IPS-20b (cell line): Measurements from ENCODE around the gene EBI3.
A peak's percentile ranks its signal among the peaks of the same experiment; 100 is the strongest.
"Not testable (repeated sequence)": the region's sequence is repeated elsewhere in the genome, so short reads cannot be mapped to it uniquely, and the experiment has no call there.

Experiments
- H3K27ac ChIP-seq: one replicate; pipeline ENCODE4 v1.5.1; 2013; ENCODE audit warnings: low read length
- H3K27me3 ChIP-seq: 2 replicates; pipeline ENCODE4 v1.6.1; 2013; ENCODE audit warnings: mild to moderate bottlenecking, low read length, inconsistent platforms; ENCODE audit not compliant: insufficient read depth
- H3K36me3 ChIP-seq: 2 replicates; pipeline ENCODE4 v1.6.1; 2013; ENCODE audit warnings: low read depth, mild to moderate bottlenecking, inconsistent platforms, low read length, moderate library complexity; ENCODE audit not compliant: insufficient read depth
- H3K4me1 ChIP-seq: 2 replicates; pipeline ENCODE4 v1.6.1; 2013; ENCODE audit warnings: mild to moderate bottlenecking, control low read depth, inconsistent platforms, low read length, moderate library complexity; ENCODE audit not compliant: insufficient read depth
- H3K4me3 ChIP-seq: 2 replicates; pipeline ENCODE4 v1.5.1; 2013; ENCODE audit warnings: mild to moderate bottlenecking, low read length, inconsistent platforms
- H3K9ac ChIP-seq: 2 replicates; pipeline ENCODE4 v1.6.1; 2013; ENCODE audit warnings: low read depth, mild to moderate bottlenecking, inconsistent platforms, low read length, moderate library complexity
- H3K9me3 ChIP-seq: 2 replicates; pipeline ENCODE4 v1.6.1; 2013; ENCODE audit warnings: mild to moderate bottlenecking, low read depth, low read length, inconsistent platforms; ENCODE audit not compliant: insufficient read depth

The EBI3 gene

DNA sequence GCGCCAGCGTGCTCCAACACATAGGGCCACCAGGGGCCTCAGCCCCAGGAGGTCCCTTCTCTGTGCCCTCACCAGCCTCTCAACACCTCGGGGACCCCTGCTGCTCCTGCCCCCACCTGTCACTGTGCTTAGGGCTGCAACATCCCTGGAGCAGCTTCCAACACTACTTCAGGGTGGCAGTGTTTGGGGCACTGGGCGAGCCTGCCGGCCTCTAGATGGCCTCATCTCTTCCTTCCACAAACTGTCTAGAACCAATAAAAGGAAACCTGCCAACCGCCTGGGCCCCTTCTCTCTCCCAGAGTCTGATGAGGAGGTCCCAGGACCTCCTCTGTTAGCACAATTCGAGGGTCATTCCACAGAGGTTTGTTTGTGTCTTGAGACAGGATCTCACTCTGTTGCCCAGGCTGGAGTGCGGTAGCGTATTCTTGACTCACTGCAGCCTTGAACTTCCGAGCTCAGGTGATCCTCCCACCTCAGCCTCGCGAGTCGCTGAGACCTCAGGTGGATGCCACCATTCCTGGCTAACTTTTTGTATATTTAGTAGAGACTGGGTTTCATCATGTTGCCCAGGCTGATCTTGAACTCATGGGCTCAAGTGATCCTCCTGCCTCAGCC, 39.6 kb downstream of the EBI3 start:
- no peaks in the 10 kb centered on the region for H3K27me3 ChIP-seq
- H3K4me3 ChIP-seq: no peak overlapping the region
- no peaks in the 10 kb centered on the region for H3K4me1 ChIP-seq
- no peak overlapping the region for H3K27ac ChIP-seq
- H3K36me3 ChIP-seq: peaks cover 30% of the 10 kb centered on the region
- no peaks in the 10 kb centered on the region for H3K9me3 ChIP-seq
- no peak overlapping the region for H3K9ac ChIP-seq

DNA sequence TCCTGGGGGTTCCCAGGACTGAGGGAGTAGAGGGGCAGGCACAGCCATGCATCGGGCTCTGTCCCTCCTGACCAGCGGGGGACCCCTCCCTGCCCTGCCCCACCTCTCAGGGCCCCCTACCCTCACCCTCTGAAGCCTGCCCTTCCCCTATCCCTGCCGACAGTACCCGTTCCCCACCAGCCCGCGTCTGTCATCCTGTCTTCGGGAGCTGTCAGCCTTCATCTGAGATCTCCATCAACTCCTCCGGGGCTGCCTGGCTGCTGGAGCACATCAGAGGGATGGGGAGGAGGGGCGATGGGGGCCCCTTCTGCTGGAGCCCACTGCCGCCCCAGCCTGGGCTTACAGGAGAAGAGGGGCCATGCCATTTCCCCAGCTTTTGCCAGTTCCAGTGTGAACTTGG, 43.6 kb downstream of the EBI3 start:
- Histone ChIP-seq H3K4me1 (no peaks in the 10 kb centered on the region), H3K27ac (no peak overlapping the region), H3K27me3 (peaks cover 3% of the 10 kb centered on the region)

DNA sequence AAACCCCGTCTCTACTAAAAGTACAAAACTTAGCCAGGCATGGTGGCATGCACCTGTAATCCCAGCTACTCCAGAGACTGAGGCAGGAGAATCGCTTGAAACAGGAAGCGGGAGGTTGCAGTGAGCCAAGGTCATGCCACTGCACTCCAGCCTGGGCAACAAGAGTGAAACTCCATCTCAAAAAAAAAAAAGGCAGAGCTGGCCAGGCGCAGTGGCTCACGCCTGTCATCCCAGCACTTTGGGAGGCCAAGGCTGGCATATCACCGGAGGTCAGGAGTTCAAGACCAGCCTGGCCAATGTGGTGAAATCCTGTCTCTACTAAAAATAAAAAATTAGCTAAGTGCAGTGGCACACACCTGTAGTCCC, 45.0 kb downstream of the EBI3 start:
- not testable (repeated sequence) for H3K36me3 ChIP-seq, H3K4me3 ChIP-seq, H3K27ac ChIP-seq, H3K4me1 ChIP-seq, H3K9ac ChIP-seq, H3K9me3 ChIP-seq
- H3K27me3 ChIP-seq: peaks cover 14% of the 10 kb centered on the region

More for the DNA sequence above, 43.6 kb downstream of the EBI3 start:
- Histone ChIP-seq H3K9ac (no peak overlapping the region), H3K9me3 (no peaks in the 10 kb centered on the region), H3K4me3 (no peak overlapping the region), H3K36me3 (peaks cover 13% of the 10 kb centered on the region)

DNA sequence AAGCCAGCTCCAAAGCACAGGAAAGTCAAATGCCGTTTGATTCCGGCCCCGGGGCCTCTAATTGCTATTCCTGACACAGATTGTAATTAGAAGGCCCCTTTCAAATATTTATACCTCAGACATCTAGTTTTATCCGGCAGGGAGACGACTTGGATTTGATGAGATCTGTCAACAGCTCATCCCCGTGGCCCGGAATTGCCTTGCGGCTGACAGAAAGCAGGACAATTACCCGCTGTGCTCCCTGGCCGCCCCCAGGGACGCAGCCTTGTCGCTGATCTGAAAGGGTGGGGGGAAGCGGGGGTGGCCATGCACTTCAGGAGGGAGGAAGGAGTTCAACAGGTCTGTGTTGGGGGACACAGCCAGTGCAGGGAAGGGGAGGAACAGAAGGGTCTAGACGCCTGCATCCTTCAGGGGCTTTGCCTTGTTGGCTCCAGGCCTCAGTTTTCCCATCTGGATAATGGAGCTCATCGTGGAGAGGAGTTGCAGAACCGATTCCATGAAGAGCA, 47.9 kb downstream of the EBI3 start:
- no peak overlapping the region for H3K4me3 ChIP-seq
- H3K27me3 ChIP-seq: peaks cover 44% of the 10 kb centered on the region
- no peak overlapping the region for H3K27ac ChIP-seq
- no peaks in the 10 kb centered on the region for H3K4me1 ChIP-seq
- H3K9ac ChIP-seq: no peak overlapping the region
- H3K36me3 ChIP-seq: no peaks in the 10 kb centered on the region
- no peaks in the 10 kb centered on the region for H3K9me3 ChIP-seq

DNA sequence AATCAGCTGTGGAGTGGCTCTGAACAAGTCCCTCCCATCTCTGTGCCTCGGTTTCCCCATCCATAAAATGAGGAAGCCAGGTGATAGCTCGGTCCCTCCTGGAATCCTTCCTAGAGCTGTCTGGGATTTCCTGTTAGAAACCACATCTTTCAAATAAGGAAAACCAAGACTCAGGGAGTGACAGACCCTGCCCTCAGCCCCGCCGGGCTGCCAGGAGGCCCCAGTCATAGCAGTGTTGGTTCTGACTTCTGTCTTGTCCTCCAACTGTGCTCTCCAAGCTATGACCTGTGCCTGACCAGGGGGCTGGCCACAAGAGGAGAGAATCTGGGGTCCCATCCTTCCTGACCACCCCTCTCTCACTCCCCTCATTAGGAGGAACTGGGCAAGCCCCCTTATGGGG, 48.7 kb downstream of the EBI3 start:
- Histone ChIP-seq H3K36me3 (no peaks in the 10 kb centered on the region), H3K4me3 (no peak overlapping the region), H3K9ac (no peak overlapping the region), H3K9me3 (no peaks in the 10 kb centered on the region), H3K27me3 (peaks cover 49% of the 10 kb centered on the region), H3K4me1 (no peaks in the 10 kb centered on the region), H3K27ac (no peak overlapping the region)

DNA sequence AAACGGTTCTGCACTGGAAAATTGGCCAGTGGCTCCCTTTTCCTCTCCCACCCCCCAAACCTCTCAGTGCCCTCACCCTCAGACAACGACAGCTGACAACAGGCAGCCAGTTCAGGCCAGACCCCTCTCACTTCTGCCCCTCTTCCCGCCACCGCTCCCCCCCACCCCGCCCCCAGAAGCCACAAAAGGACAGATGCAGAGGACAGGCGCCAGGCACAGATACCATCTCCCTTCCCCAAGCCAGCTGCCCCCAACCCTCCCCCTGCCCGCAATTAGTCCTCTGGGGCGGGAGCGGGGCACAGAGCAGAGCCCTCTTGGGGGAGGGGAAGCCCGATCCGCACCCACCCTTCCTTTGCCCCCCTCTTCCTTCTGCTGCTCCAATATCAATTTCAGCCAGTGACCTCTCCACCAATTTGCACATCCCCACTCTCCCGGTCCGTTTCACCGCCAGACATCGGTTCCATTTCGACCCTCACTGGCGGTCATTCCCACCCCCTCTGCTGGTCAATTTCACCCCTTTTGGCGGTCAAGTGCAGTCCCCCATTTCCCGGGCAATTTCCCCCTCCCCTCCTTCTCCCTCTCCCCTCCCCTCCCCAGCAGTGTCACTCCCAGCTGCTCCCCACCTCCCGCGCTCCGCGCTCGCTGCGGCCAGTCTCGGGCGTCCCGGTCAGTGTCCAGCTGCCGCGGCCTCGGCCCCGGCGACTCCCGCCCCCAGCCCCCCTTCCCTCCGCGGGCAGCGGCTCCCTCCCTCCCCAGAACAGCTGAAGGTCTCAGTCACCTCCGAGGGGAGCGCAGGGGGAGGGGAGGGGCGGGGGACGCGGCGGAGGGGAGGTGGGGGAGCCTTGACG, 49.3 kb downstream of the EBI3 start, which contains the start of gene SHD:
Gene SHD, plus strand, starts transcription at position 848 of the 848 bp plus-strand sequence. CDS start 798 bp downstream, outside the sequence.
- no peaks in the 10 kb centered on the region for H3K36me3 ChIP-seq
- no peaks in the 10 kb centered on the region for H3K9me3 ChIP-seq
- H3K4me1 ChIP-seq: no peaks in the 10 kb centered on the region
- H3K4me3 ChIP-seq: peak within 1 kb of the TSS; percentile 70
- H3K27ac ChIP-seq: no peak within 1 kb of the TSS
- H3K9ac ChIP-seq: no peak within 1 kb of the TSS; the same call in 1 of the 2 replicates
- peaks cover 51% of the 10 kb centered on the region for H3K27me3 ChIP-seq

DNA sequence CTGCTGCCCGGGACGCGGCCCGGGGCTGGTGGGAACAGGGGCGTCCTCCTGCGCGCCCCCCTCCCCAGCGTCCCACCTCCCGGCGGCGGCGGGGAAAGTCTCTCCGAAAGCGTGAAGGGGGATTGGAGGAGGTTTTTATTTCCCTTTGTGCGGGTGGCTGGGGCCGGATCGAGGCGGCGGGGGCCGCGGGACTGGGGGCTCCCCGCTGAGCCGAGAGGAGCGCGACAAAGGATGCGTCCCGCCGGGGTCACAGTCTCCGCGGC, 49.9 kb downstream of the EBI3 start:
- Histone ChIP-seq H3K4me1 (no peaks in the 10 kb centered on the region), H3K9me3 (no peaks in the 10 kb centered on the region), H3K27me3 (peaks cover 51% of the 10 kb centered on the region), H3K36me3 (no peaks in the 10 kb centered on the region), H3K4me3 (peak overlapping the region; percentile 70; the same call in 1 of the 2 replicates), H3K27ac (no peak overlapping the region), H3K9ac (no peak overlapping the region)

DNA sequence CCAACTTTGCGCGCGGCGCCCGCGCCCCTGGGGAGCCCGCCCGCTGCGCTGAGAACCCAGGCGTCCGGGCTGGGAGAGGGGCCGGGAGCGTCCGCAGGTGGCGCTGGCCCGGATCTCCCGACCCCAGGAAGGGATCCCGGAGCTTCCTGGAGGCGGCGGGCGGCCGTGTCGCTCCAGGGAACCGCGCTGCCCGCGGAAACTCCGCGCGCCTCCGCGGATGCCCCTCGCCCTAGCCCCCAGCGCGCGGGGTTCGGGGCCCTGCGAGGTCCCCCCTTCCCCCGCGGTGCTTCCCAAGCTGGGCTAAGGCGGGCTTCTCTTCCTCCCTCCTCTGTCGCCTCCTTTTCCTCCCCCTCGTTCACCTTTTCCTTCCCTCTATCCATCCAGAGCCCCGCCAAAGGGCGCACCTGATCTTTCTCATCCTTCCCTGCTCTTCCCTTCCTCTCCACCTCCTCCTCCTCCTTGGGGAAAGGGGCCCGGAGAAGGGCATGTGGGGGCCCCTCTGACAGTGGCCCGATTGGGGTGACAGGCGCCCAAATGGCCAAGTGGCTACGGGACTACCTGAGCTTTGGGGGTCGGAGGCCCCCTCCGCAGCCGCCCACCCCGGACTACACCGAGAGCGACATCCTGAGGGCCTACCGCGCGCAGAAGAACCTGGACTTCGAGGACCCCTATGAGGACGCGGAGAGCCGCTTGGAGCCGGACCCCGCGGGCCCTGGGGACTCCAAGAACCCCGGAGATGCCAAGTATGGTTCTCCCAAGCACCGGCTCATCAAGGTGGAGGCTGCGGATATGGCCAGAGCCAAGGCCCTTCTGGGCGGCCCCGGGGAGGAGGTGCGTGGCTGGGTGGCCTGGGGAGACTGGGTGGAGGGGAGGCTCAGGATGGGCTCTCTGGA, 50.5 kb downstream of the EBI3 start:
- peaks cover 52% of the 10 kb centered on the region for H3K27me3 ChIP-seq
- H3K4me3 ChIP-seq: peak overlapping the region; percentile 70
- H3K36me3 ChIP-seq: no peaks in the 10 kb centered on the region
- no peaks in the 10 kb centered on the region for H3K4me1 ChIP-seq
- no peak overlapping the region; the same call in 1 of the 2 replicates for H3K9ac ChIP-seq
- no peaks in the 10 kb centered on the region for H3K9me3 ChIP-seq
- no peak overlapping the region for H3K27ac ChIP-seq

DNA sequence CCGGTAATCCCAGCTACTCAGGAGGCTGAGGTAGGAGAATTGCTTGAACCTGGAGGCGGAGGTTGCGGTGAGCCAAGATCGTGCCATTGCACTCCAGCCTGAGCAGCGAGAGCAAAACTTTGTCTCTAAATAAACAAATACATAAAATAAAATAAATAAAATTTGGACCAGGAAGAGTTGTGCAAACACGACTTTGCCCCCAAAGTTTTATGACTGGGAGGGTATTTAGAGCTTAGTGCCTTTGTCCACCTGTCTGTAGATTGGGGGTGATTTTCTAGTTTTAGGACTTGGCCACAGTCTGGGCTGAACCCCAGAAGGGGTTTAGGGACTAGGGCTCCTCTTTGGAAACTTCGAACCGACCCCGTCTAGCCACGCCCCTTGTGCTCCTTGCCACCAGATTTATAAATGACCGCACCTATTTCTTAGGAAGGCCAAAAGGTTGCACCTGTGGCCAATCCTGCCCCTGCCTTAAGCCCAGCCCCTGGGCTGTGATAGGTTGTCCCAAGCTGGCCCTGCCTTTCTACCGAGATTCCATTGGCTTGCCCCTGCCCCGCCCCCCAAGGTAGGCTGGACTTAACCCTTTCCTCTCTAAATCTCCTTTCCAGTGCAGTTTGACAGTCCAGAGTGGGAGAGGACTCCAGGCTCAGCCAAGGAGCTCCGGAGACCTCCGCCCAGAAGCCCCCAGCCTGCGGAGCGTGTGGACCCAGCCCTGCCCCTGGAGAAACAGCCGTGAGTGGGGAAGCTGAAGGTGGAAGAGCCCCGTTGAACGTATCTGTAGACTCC, 55.0 kb downstream of the EBI3 start:
- H3K9ac ChIP-seq: no peak overlapping the region
- no peaks in the 10 kb centered on the region for H3K36me3 ChIP-seq
- H3K4me3 ChIP-seq: peak overlapping the region; percentile 17; the same call in 1 of the 2 replicates

DNA sequence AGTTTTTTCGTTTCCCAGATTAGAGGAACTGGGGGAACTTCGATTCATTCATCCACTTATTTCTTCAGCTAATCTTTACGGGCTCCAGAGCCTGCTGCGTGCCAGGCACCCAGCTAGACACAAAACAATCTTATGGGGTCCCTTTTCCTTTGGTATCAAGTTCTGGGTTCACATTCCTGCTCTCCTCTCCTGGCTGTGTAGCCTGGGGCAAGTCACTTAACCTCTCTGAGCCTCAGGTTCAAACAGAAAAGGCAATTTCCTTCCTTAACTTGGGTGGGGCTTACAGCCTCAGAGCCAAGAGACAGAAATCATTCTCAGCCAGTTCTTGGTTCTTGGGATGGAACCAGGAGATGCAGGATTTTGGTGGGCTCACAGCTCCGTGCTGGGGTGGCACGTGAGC, 55.7 kb downstream of the EBI3 start:
- Histone ChIP-seq H3K36me3 (no peaks in the 10 kb centered on the region), H3K27me3 (peaks cover 37% of the 10 kb centered on the region), H3K9ac (no peak overlapping the region), H3K9me3 (no peaks in the 10 kb centered on the region), H3K4me1 (no peaks in the 10 kb centered on the region), H3K4me3 (no peak overlapping the region), H3K27ac (no peak overlapping the region)

More for the DNA sequence above, 55.0 kb downstream of the EBI3 start:
- no peak overlapping the region for H3K27ac ChIP-seq
- peaks cover 43% of the 10 kb centered on the region for H3K27me3 ChIP-seq
- H3K4me1 ChIP-seq: no peaks in the 10 kb centered on the region
- no peaks in the 10 kb centered on the region for H3K9me3 ChIP-seq

DNA sequence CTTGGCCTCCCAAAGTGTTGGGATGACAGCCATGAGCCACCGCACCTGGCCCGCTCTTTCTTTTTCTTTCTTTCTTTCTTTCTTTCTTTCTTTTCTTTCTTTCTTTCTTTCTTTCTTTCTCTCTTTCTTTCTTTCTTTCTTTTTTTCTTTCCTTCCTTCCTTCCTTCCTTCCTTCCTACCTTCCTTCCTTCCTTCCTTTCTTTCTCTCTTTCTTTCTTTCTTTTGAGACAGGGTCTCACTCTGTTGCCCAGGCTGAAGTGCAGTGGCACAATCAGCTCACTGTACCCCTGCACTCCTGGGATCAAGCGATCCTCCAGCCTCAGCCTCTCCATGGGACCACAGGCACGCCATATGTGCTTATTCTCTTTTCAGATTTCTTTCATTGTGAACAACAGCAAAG, 56.8 kb downstream of the EBI3 start:
- H3K9ac ChIP-seq, H3K36me3 ChIP-seq, H3K4me1 ChIP-seq, H3K27ac ChIP-seq, H3K4me3 ChIP-seq, H3K9me3 ChIP-seq: not testable (repeated sequence)
- peaks cover 25% of the 10 kb centered on the region for H3K27me3 ChIP-seq
